AG04450 (cell line): ENCODE data around the gene LRP1-AS. TPM values are rescaled to one million over a fixed set of nuclear protein-coding genes. Genes with fewer than 3 reads are reported as not detected.
A peak's percentile ranks its signal among the peaks of the same experiment; 100 is the strongest.

Source experiments
- CTCF ChIA-PET: fragments of 300-600, 350-600 bp; formaldehyde crosslinking; extraction: SDS; loops from one replicate; lab custom pipeline; 2022; ENCODE audit warnings: antibody characterized with exemption, inconsistent platforms; lab: Charles Lee
- POLR2A ChIA-PET: fragments of 350-600 bp; formaldehyde crosslinking; extraction: SDS; loops from one replicate; lab custom pipeline; 2021; ENCODE audit warnings: antibody characterized with exemption, inconsistent platforms; lab: Yijun Ruan, JAX
- DNase-seq: peaks from one replicate; pipeline ENCODE4 v3.0.0-alpha.2; 2011; ENCODE audit warnings: low read depth, low spot score
- H3K27ac ChIP-seq: one replicate; pipeline ENCODE4 v1.5.1; 2012; ENCODE audit warnings: low read depth, low read length, control low read depth
- H3K27me3 ChIP-seq: one replicate; pipeline ENCODE4 v1.6.0; 2012; ENCODE audit warnings: low read length; ENCODE audit not compliant: control insufficient read depth, insufficient read depth
- H3K4me3 ChIP-seq: 2 replicates; pipeline ENCODE4 v1.5.1; 2011; ENCODE audit warnings: mild to moderate bottlenecking, low read depth, low read length, control low read depth
- H3K9me3 ChIP-seq: 2 replicates; pipeline ENCODE4 v1.5.1; 2012; ENCODE audit warnings: low read length; ENCODE audit not compliant: control insufficient read depth, insufficient read depth
- CTCF ChIP-seq: IDR thresholded peaks from 2 replicates; pipeline ENCODE4 v1.5.1; 2011; ENCODE audit warnings: low read depth, low read length, control low read depth, inconsistent platforms
- polyA plus RNA-seq: library from polyadenylated mRNA; depleted of rRNA; stranded (reverse); fragments of >200 nt; gene quantifications from 2 replicates; pipeline ENCODE4 v1.2.3, GENCODE V29; 2011

The LRP1-AS gene
- polyA plus RNA-seq, 1 experiment: not detected

GRCh38 chr12:57160040-57160439 is 12.6 kb upstream of the LRP1-AS start:
- CTCF ChIA-PET: interaction anchor here (0.5 kb wide), 1 partner anchor 283 kb away, joined by 8 read pairs; no protein-coding TSS in a partner anchor

GRCh38 chr12:57159311-57159710 is 11.9 kb upstream of the LRP1-AS start:
- Histone ChIP-seq H3K9me3 (no peaks in the 10 kb centered on the region), H3K27ac (no peak overlapping the region), H3K4me3 (no peak overlapping the region), H3K27me3 (no peaks in the 10 kb centered on the region)
- TF ChIP-seq CTCF: no peak
- CTCF ChIA-PET: no interaction called here
- no peak for DNase-seq
- POLR2A ChIA-PET: interaction anchor here (0.6 to 1.1 kb wide), 3 partner anchors 10 to 47 kb away, joined by 3 read pairs; partner anchors contain the start of gene LRP1

More at GRCh38 chr12:57160040-57160439, 12.6 kb upstream of the LRP1-AS start:
- Histone ChIP-seq H3K4me3 (no peak overlapping the region), H3K27me3 (no peaks in the 10 kb centered on the region), H3K9me3 (no peaks in the 10 kb centered on the region), H3K27ac (peak overlapping the region; percentile 21)
- DNase-seq: no peak
- no peak for TF ChIP-seq CTCF
- POLR2A ChIA-PET: no interaction called here

GRCh38 chr12:57158665-57159064 is 11.2 kb upstream of the LRP1-AS start:
- no peak for TF ChIP-seq CTCF
- ChIA-PET POLR2A (interaction anchor here (0.6 to 1.1 kb wide), 3 partner anchors 10 to 46 kb away, joined by 3 read pairs; partner anchors contain the start of gene LRP1), CTCF (interaction anchor here (1.5 kb wide), 1 partner anchor 35 kb away, joined by 8 read pairs; no protein-coding TSS in a partner anchor)
- no peaks in the 10 kb centered on the region for H3K9me3 ChIP-seq
- no peak overlapping the region for H3K4me3 ChIP-seq
- H3K27ac ChIP-seq: peak overlapping the region; percentile 21
- no peaks in the 10 kb centered on the region for H3K27me3 ChIP-seq
- no peak for DNase-seq

GRCh38 chr12:57158186-57158585 is 10.8 kb upstream of the LRP1-AS start:
- DNase-seq: no peak
- Histone ChIP-seq H3K4me3 (no peak overlapping the region), H3K9me3 (no peaks in the 10 kb centered on the region), H3K27ac (no peak overlapping the region), H3K27me3 (no peaks in the 10 kb centered on the region)
- POLR2A ChIA-PET: interaction anchor here (0.6 to 1.0 kb wide), 3 partner anchors 9 to 14 kb away, joined by 3 read pairs; no protein-coding TSS in a partner anchor
- no peak for TF ChIP-seq CTCF
- CTCF ChIA-PET: interaction anchor here (0.8 to 1.5 kb wide), 2 partner anchors 15 to 34 kb away, joined by 3 to 8 read pairs; no protein-coding TSS in a partner anchor

- H3K9me3 ChIP-seq: no peaks in the 10 kb centered on the region
- DNase-seq: no peak
- CTCF ChIA-PET: interaction anchor here (0.8 to 1.5 kb wide), 2 partner anchors 16 to 34 kb away, joined by 3 to 8 read pairs; no protein-coding TSS in a partner anchor
- no peak overlapping the region for H3K27ac ChIP-seq
- no peaks in the 10 kb centered on the region for H3K27me3 ChIP-seq
- H3K4me3 ChIP-seq: no peak overlapping the region
- TF ChIP-seq CTCF: no peak
- POLR2A ChIA-PET: interaction anchor here (0.6 to 1.0 kb wide), 2 partner anchors 9 to 15 kb away, joined by 3 read pairs; no protein-coding TSS in a partner anchor
Measured at GRCh38 chr12:57157588-57158173, 10.3 kb upstream of the LRP1-AS start.
